K562 (cell line): ENCODE data around the gene LGALS7B.
"Not testable (repeated sequence)": the region's sequence is repeated elsewhere in the genome, so short reads cannot be mapped to it uniquely, and the experiment has no call there.

Source experiments
- CREM ChIP-seq: IDR thresholded peaks from 2 replicates; pipeline ENCODE4 v1.6.1; 2014; ENCODE audit warnings: antibody characterized with exemption, low read depth
- CTCF ChIP-seq, 3 experiments: IDR thresholded peaks in 2 of 3; conservative IDR thresholded peaks in 1 of 3; 2 replicates each; pipeline ENCODE4 v1.5.1; 2011 to 2012; ENCODE audit warnings: low read length in 3 of 3, mild to moderate bottlenecking in 3 of 3, control low read depth in 2 of 3, improper control_type of control experiment in 1 of 3, inconsistent platforms in 1 of 3, low read depth in 1 of 3, mixed read lengths in 1 of 3, moderate library complexity in 1 of 3; ENCODE audit not compliant: insufficient read depth in 2 of 3
- EP400 ChIP-seq: fragments of 450-650 bp; IDR thresholded peaks from 2 replicates; pipeline ENCODE4 v1.6.1; 2017; ENCODE audit warnings: antibody characterized with exemption, mild to moderate bottlenecking, moderate library complexity
- EZH2 ChIP-seq: IDR thresholded peaks from 2 replicates; pipeline ENCODE4 v1.6.1; 2012; ENCODE audit warnings: low read depth, mild to moderate bottlenecking, inconsistent platforms, low read length, borderline replicate concordance
- HNRNPH1 ChIP-seq: fragments of 200-400 bp; formaldehyde crosslinking; optimal IDR thresholded peaks from 2 replicates; pipeline ENCODE3; 2017; ENCODE audit warnings: low read depth, mild to moderate bottlenecking, low read length, moderate library complexity
- LARP7 ChIP-seq: fragments of 450-650 bp; IDR thresholded peaks from 2 replicates; pipeline ENCODE4 v1.6.1; 2016
- SP1 ChIP-seq: sonication (generic); formaldehyde crosslinking; IDR thresholded peaks from 2 replicates; pipeline ENCODE4 v1.8.1; 2022; ENCODE audit warnings: mild to moderate bottlenecking, missing genetic modification reagents
- TSHZ1 ChIP-seq: fragments of 250-450 bp; sonication (Bioruptor Pico); IDR thresholded peaks from 2 replicates; pipeline ENCODE4 v1.4.0; 2020; ENCODE audit warnings: mild to moderate bottlenecking, moderate library complexity
- XRCC5 ChIP-seq: fragments of 200-400 bp; formaldehyde crosslinking; IDR thresholded peaks from 2 replicates; pipeline ENCODE4 v1.6.1; 2017; ENCODE audit warnings: low read depth, mild to moderate bottlenecking, low read length
- ZNF23 ChIP-seq: fragments of 250-450 bp; sonication (Bioruptor Pico); IDR thresholded peaks from 2 replicates; pipeline ENCODE4 v1.4.0; 2020; ENCODE audit warnings: mild to moderate bottlenecking

DNA sequence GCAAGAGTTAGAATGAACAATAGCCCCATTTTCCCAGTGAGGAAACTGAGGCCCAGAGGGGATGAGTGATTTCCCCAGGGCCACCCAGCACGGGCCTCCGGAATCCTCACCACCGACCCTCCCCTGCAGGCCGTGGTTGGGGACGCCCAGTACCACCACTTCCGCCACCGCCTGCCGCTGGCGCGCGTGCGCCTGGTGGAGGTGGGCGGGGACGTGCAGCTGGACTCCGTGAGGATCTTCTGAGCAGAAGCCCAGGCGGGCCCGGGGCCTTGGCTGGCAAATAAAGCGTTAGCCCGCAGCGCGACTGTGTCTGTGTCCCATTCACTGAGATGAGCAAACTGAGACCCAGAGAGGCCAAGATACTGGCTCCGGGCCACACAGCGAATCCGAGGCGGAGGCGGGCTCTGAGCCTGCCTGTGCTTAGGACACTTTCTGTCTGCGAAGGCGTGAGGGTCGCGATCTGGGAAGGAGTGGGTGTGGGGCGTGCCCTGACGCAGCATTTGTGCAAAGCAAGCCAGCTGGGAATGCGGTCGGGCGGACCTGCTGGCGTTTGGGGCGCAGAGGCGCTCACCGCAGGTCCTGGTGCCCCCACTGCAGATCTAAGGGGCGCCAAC is 2.6 kb downstream of the LGALS7B start:
- TF ChIP-seq EP400; TSHZ1 (CRISPR knock-in tag); ZNF23; XRCC5; CTCF (IDR thresholded peaks at IDR 0.05 in 2 of 3, conservative IDR thresholded peaks at IDR 0.05 in 1 of 3; ENCODE audit: insufficient read depth in 2 of 3, low read depth in 1 of 3, low read length in 3 of 3); EZH2; CREM; LARP7; HNRNPH1; SP1 (CRISPR knock-in tag): not testable (repeated sequence)
